ENCODE data around the gene RCE1.

Gene RCE1

GRCh38 chr11:66891851-66892660 is 48.8 kb downstream of the RCE1 start:
- Histone ChIP-seq H3K9ac (ENCODE audit: low read length) (no peak overlapping the region), H3K27ac (ENCODE audit: low read depth, low read length) (no peak overlapping the region), H3K36me3 (ENCODE audit: control insufficient read depth in 1 of 2, insufficient read depth in 2 of 2, low read length in 2 of 2) (no peaks in the 10 kb centered on the region), H2BK120ac (ENCODE audit: insufficient read depth, low read length, poor library complexity) (no peak overlapping the region), H2BK5ac (ENCODE audit: low read depth, low read length, poor library complexity) (no peak overlapping the region), H2AK5ac (ENCODE audit: low read length) (no peak overlapping the region), H3K4me3 (ENCODE audit: low read depth, low read length) (no peak overlapping the region), H3K4me2 (ENCODE audit: low read length) (no peak overlapping the region), H2AFZ (ENCODE audit: insufficient read depth, low read length, poor library complexity) (no peak overlapping the region), H4K8ac (ENCODE audit: low read depth, low read length) (no peak overlapping the region), H4K91ac (ENCODE audit: low read depth, low read length) (no peak overlapping the region), H3K4me1 (ENCODE audit: control insufficient read depth in 1 of 2, insufficient read depth in 2 of 2, low read length in 2 of 2) (peaks cover 6 to 10% of the 10 kb centered on the region in 2 experiments), H2BK12ac (ENCODE audit: low read length) (no peak overlapping the region), H4K12ac (ENCODE audit: low read depth, low read length) (no peak overlapping the region), H3K9me3 (ENCODE audit: insufficient read depth, low read depth, low read length) (peaks cover 3% of the 10 kb centered on the region), H3K18ac (ENCODE audit: low read length) (no peak overlapping the region), H3K14ac (ENCODE audit: low read length) (no peak overlapping the region), H3K27me3 (ENCODE audit: insufficient read depth, low read length) (no peaks in the 10 kb centered on the region), H3K79me1 (ENCODE audit: low read length) (no peaks in the 10 kb centered on the region), H3K23ac (ENCODE audit: low read length) (no peak overlapping the region), H3K79me2 (ENCODE audit: control insufficient read depth, insufficient read depth, low read length, poor library complexity) (no peaks in the 10 kb centered on the region), H3K4ac (ENCODE audit: low read depth, low read length) (no peak overlapping the region)
- peak; percentile 82 to 86 for DNase-seq
- WGBS (ENCODE audit: extremely low coverage, insufficient coverage, insufficient read length), result no CpG with 5 or more reads among the region's 14 CpGs

- Histone ChIP-seq H3K4me1 (ENCODE audit: control insufficient read depth in 1 of 2, insufficient read depth in 2 of 2, low read length in 2 of 2) (peaks cover 6 to 10% of the 10 kb centered on the region in 2 experiments), H2BK120ac (ENCODE audit: insufficient read depth, low read length, poor library complexity) (no peak overlapping the region), H2AK5ac (ENCODE audit: low read length) (no peak overlapping the region), H3K18ac (ENCODE audit: low read length) (no peak overlapping the region), H4K12ac (ENCODE audit: low read depth, low read length) (no peak overlapping the region), H2BK12ac (ENCODE audit: low read length) (peak overlapping the region; percentile 23), H3K9me3 (ENCODE audit: insufficient read depth, low read depth, low read length) (peaks cover 3% of the 10 kb centered on the region), H2AFZ (ENCODE audit: insufficient read depth, low read length, poor library complexity) (no peak overlapping the region), H3K27me3 (ENCODE audit: insufficient read depth, low read length) (no peaks in the 10 kb centered on the region), H4K91ac (ENCODE audit: low read depth, low read length) (no peak overlapping the region), H3K23ac (ENCODE audit: low read length) (no peak overlapping the region), H3K4ac (ENCODE audit: low read depth, low read length) (no peak overlapping the region), H3K79me2 (ENCODE audit: control insufficient read depth, insufficient read depth, low read length, poor library complexity) (no peaks in the 10 kb centered on the region), H3K4me2 (ENCODE audit: low read length) (no peak overlapping the region), H3K14ac (ENCODE audit: low read length) (no peak overlapping the region), H3K79me1 (ENCODE audit: low read length) (no peaks in the 10 kb centered on the region), H3K36me3 (ENCODE audit: control insufficient read depth in 1 of 2, insufficient read depth in 2 of 2, low read length in 2 of 2) (no peaks in the 10 kb centered on the region), H3K9ac (ENCODE audit: low read length) (no peak overlapping the region), H3K27ac (ENCODE audit: low read depth, low read length) (no peak overlapping the region), H4K8ac (ENCODE audit: low read depth, low read length) (no peak overlapping the region), H2BK5ac (ENCODE audit: low read depth, low read length, poor library complexity) (no peak overlapping the region), H3K4me3 (ENCODE audit: low read depth, low read length) (no peak overlapping the region)
- no peak for DNase-seq
- no CpG with 5 or more reads among the region's 6 CpGs for WGBS (ENCODE audit: extremely low coverage, insufficient coverage, insufficient read length)
Measured at GRCh38 chr11:66892911-66893310, 49.7 kb downstream of the RCE1 start.

GRCh38 chr11:66894141-66894540 is 50.9 kb downstream of the RCE1 start:
- Histone ChIP-seq H2BK5ac (ENCODE audit: low read depth, low read length, poor library complexity) (no peak overlapping the region), H4K12ac (ENCODE audit: low read depth, low read length) (no peak overlapping the region), H3K36me3 (ENCODE audit: control insufficient read depth in 1 of 2, insufficient read depth in 2 of 2, low read length in 2 of 2) (no peaks in the 10 kb centered on the region)

More at GRCh38 chr11:66894141-66894540, 50.9 kb downstream of the RCE1 start:
- Histone ChIP-seq H2BK120ac (ENCODE audit: insufficient read depth, low read length, poor library complexity) (no peak overlapping the region), H3K4ac (ENCODE audit: low read depth, low read length) (no peak overlapping the region), H3K79me2 (ENCODE audit: control insufficient read depth, insufficient read depth, low read length, poor library complexity) (no peaks in the 10 kb centered on the region), H3K27ac (ENCODE audit: low read depth, low read length) (no peak overlapping the region), H3K9ac (ENCODE audit: low read length) (no peak overlapping the region), H3K14ac (ENCODE audit: low read length) (no peak overlapping the region), H3K23ac (ENCODE audit: low read length) (no peak overlapping the region), H2BK12ac (ENCODE audit: low read length) (no peak overlapping the region), H3K4me2 (ENCODE audit: low read length) (no peak overlapping the region), H2AK5ac (ENCODE audit: low read length) (no peak overlapping the region), H3K79me1 (ENCODE audit: low read length) (no peaks in the 10 kb centered on the region), H4K91ac (ENCODE audit: low read depth, low read length) (no peak overlapping the region), H4K8ac (ENCODE audit: low read depth, low read length) (no peak overlapping the region), H3K4me1 (ENCODE audit: control insufficient read depth in 1 of 2, insufficient read depth in 2 of 2, low read length in 2 of 2) (peaks cover 6 to 10% of the 10 kb centered on the region in 2 experiments), H3K27me3 (ENCODE audit: insufficient read depth, low read length) (no peaks in the 10 kb centered on the region), H3K4me3 (ENCODE audit: low read depth, low read length) (no peak overlapping the region), H3K9me3 (ENCODE audit: insufficient read depth, low read depth, low read length) (peaks cover 3% of the 10 kb centered on the region), H2AFZ (ENCODE audit: insufficient read depth, low read length, poor library complexity) (no peak overlapping the region), H3K18ac (ENCODE audit: low read length) (no peak overlapping the region)
- DNase-seq, result no peak
- no CpG with 5 or more reads among the region's 2 CpGs for WGBS (ENCODE audit: extremely low coverage, insufficient coverage, insufficient read length)
